WTC11 (cell line): ENCODE data around the gene PTPN3.

ENCODE experiments used
- ATF3 ChIP-seq: sonication (generic); formaldehyde crosslinking; conservative IDR thresholded peaks from 2 replicates; pipeline ENCODE4 v1.8.1; 2022; ENCODE audit warnings: mild to moderate bottlenecking, missing genetic modification reagents
- ATF6 ChIP-seq: sonication (generic); formaldehyde crosslinking; IDR thresholded peaks from 2 replicates; pipeline ENCODE4 v1.8.1; 2023; ENCODE audit warnings: mild to moderate bottlenecking, missing genetic modification reagents
- CTCF ChIP-seq: fragments of 200-600 bp; IDR thresholded peaks from 2 replicates; pipeline ENCODE4 v1.8.0; 2022; ENCODE audit warnings: antibody characterized with exemption
- ETV6 ChIP-seq: sonication (generic); formaldehyde crosslinking; IDR thresholded peaks from 2 replicates; pipeline ENCODE4 v1.8.1; 2022; ENCODE audit warnings: mild to moderate bottlenecking, missing genetic modification reagents
- FOXK1 ChIP-seq: sonication (generic); formaldehyde crosslinking; IDR thresholded peaks from 2 replicates; pipeline ENCODE4 v1.8.0; 2022; ENCODE audit warnings: mild to moderate bottlenecking, moderate library complexity, missing genetic modification reagents
- GABPB1 ChIP-seq: sonication (generic); formaldehyde crosslinking; IDR thresholded peaks from 2 replicates; pipeline ENCODE4 v1.8.1; 2023; ENCODE audit warnings: mild to moderate bottlenecking, missing genetic modification reagents
- NR3C1 ChIP-seq: sonication (generic); formaldehyde crosslinking; conservative IDR thresholded peaks from 2 replicates; pipeline ENCODE4 v1.8.1; 2023; ENCODE audit warnings: low read depth, mild to moderate bottlenecking, missing genetic modification reagents
- SP1 ChIP-seq: sonication (generic); formaldehyde crosslinking; conservative IDR thresholded peaks from 2 replicates; pipeline ENCODE4 v1.8.1; 2022; ENCODE audit warnings: missing genetic modification reagents
- ZBTB43 ChIP-seq: sonication (generic); formaldehyde crosslinking; IDR thresholded peaks from 2 replicates; pipeline ENCODE4 v1.8.1; 2023; ENCODE audit warnings: mild to moderate bottlenecking, missing genetic modification reagents
- ZNF263 ChIP-seq: sonication (generic); formaldehyde crosslinking; IDR thresholded peaks from 2 replicates; pipeline ENCODE4 v1.8.1; 2022; ENCODE audit warnings: low read depth, mild to moderate bottlenecking, moderate library complexity, missing genetic modification reagents

GRCh38 chr9:109447329-109448076 is 50.6 kb downstream of the PTPN3 start:
- no peak for TF ChIP-seq CTCF
- TF ChIP-seq ZBTB43, result no peak
- TF ChIP-seq GABPB1 (CRISPR knock-in tag), result no peak
- TF ChIP-seq FOXK1 (CRISPR knock-in tag), result no peak
- no peak for TF ChIP-seq ATF3 (CRISPR knock-in tag)
- TF ChIP-seq ZNF263 (CRISPR knock-in tag), result no peak
- no peak for TF ChIP-seq ATF6 (CRISPR knock-in tag)
- TF ChIP-seq NR3C1, result no peak
- TF ChIP-seq ETV6 (CRISPR knock-in tag), result no peak
- TF ChIP-seq SP1 (CRISPR knock-in tag), result no peak
